H7 (cell line): ENCODE results near the gene SEMG1. TPM values are rescaled to one million over a fixed set of nuclear protein-coding genes. Genes with fewer than 3 reads are reported as not detected.

Source experiments
- DNase-seq: peaks from one replicate; pipeline ENCODE4 v3.0.0; 2012
- H3K27me3 ChIP-seq: 2 replicates; pipeline ENCODE4 v1.6.0; 2011; ENCODE audit warnings: mild to moderate bottlenecking, low read length; ENCODE audit not compliant: control insufficient read depth, insufficient read depth
- H3K36me3 ChIP-seq: replicated peaks from 2 replicates; pipeline ENCODE4 v1.5.1; 2011; ENCODE audit warnings: low read length; ENCODE audit not compliant: control insufficient read depth, insufficient read depth
- H3K4me3 ChIP-seq: 2 replicates; pipeline ENCODE4 v1.5.1; 2011; ENCODE audit warnings: low read depth, mild to moderate bottlenecking, control low read depth, low read length, moderate library complexity; ENCODE audit not compliant: insufficient read depth
- total RNA-seq: library from RNA; depleted of rRNA; stranded (reverse); fragments of >200 nt; shearing (Covaris generic); gene quantifications from 2 replicates; pipeline ENCODE4 v1.2.3, GENCODE V29; 2014

Gene SEMG1
- total RNA-seq, 1 experiment from 2014 or later, result 0.31 TPM

GRCh38 chr20:45193331-45193730 lies 13.5 kb upstream of the SEMG1 start:
- DNase-seq, result no peak
- Histone ChIP-seq H3K4me3 (no peak overlapping the region), H3K27me3 (no peaks in the 10 kb centered on the region; the same call in 1 of the 2 replicates), H3K36me3 (no peaks in the 10 kb centered on the region)

- DNase-seq, result peak; percentile 32
- no peaks in the 10 kb centered on the region for H3K27me3 ChIP-seq
- no peak overlapping the region for H3K4me3 ChIP-seq
- H3K36me3 ChIP-seq, result no peaks in the 10 kb centered on the region
These were observed 3.1 kb downstream of the SEMG1 start for GRCh38 chr20:45209924-45210323.

- Histone ChIP-seq H3K36me3 (no peaks in the 10 kb centered on the region), H3K4me3 (no peak overlapping the region), H3K27me3 (no peaks in the 10 kb centered on the region)
- no peak for DNase-seq
These were observed 5.0 kb downstream of the SEMG1 start for GRCh38 chr20:45211569-45212474.

GRCh38 chr20:45212836-45213235 lies 6.0 kb downstream of the SEMG1 start:
- DNase-seq, result no peak

GRCh38 chr20:45218124-45218523 lies 11.3 kb downstream of the SEMG1 start:
- Histone ChIP-seq H3K36me3 (no peaks in the 10 kb centered on the region), H3K4me3 (no peak overlapping the region), H3K27me3 (no peaks in the 10 kb centered on the region)
- no peak for DNase-seq

More at GRCh38 chr20:45212836-45213235, 6.0 kb downstream of the SEMG1 start:
- Histone ChIP-seq H3K4me3 (no peak overlapping the region), H3K27me3 (no peaks in the 10 kb centered on the region), H3K36me3 (no peaks in the 10 kb centered on the region)

GRCh38 chr20:45218636-45219035 lies 11.8 kb downstream of the SEMG1 start:
- no peak for DNase-seq
- Histone ChIP-seq H3K27me3 (no peaks in the 10 kb centered on the region), H3K4me3 (no peak overlapping the region), H3K36me3 (no peaks in the 10 kb centered on the region)

- DNase-seq, result no peak
- Histone ChIP-seq H3K36me3 (no peaks in the 10 kb centered on the region), H3K27me3 (no peaks in the 10 kb centered on the region), H3K4me3 (no peak within 1 kb of the TSS)
These were observed 14.2 kb downstream of the SEMG1 start, which contains the start of gene SEMG2 for GRCh38 chr20:45221076-45221475. Gene SEMG2, plus strand, starts transcription at chr20:45221373. Its CDS starts 17 bp downstream, at chr20:45221390.

- no peaks in the 10 kb centered on the region for H3K27me3 ChIP-seq
These were observed 16.3 kb downstream of the SEMG1 start for GRCh38 chr20:45223136-45223535.

GRCh38 chr20:45226287-45226686 lies 19.5 kb downstream of the SEMG1 start:
- no peak for DNase-seq
- no peak overlapping the region for H3K4me3 ChIP-seq
- H3K36me3 ChIP-seq, result no peaks in the 10 kb centered on the region
- H3K27me3 ChIP-seq, result no peaks in the 10 kb centered on the region

More at GRCh38 chr20:45223136-45223535, 16.3 kb downstream of the SEMG1 start:
- no peak overlapping the region for H3K4me3 ChIP-seq
- no peak for DNase-seq
- no peaks in the 10 kb centered on the region for H3K36me3 ChIP-seq

- no peaks in the 10 kb centered on the region for H3K36me3 ChIP-seq
- peak; percentile 60 for DNase-seq
- no peaks in the 10 kb centered on the region for H3K27me3 ChIP-seq
- no peak overlapping the region for H3K4me3 ChIP-seq
These were observed 22.6 kb downstream of the SEMG1 start for GRCh38 chr20:45229264-45230056.

GRCh38 chr20:45230631-45231030 lies 23.8 kb downstream of the SEMG1 start:
- Histone ChIP-seq H3K27me3 (no peaks in the 10 kb centered on the region), H3K36me3 (no peaks in the 10 kb centered on the region), H3K4me3 (no peak overlapping the region)
- no peak for DNase-seq

GRCh38 chr20:45235995-45236394 lies 29.2 kb downstream of the SEMG1 start:
- DNase-seq, result peak; percentile 54
- Histone ChIP-seq H3K27me3 (no peaks in the 10 kb centered on the region), H3K36me3 (no peaks in the 10 kb centered on the region), H3K4me3 (no peak overlapping the region)

- no peaks in the 10 kb centered on the region for H3K36me3 ChIP-seq
- no peak overlapping the region for H3K4me3 ChIP-seq
- DNase-seq, result no peak
- H3K27me3 ChIP-seq, result no peaks in the 10 kb centered on the region
These were observed 31.3 kb downstream of the SEMG1 start for GRCh38 chr20:45238139-45238538.

GRCh38 chr20:45246109-45246508 lies 39.3 kb downstream of the SEMG1 start:
- DNase-seq, result no peak
- Histone ChIP-seq H3K4me3 (no peak overlapping the region), H3K27me3 (no peaks in the 10 kb centered on the region; the same call in 1 of the 2 replicates), H3K36me3 (no peaks in the 10 kb centered on the region)

- Histone ChIP-seq H3K27me3 (no peaks in the 10 kb centered on the region; the same call in 1 of the 2 replicates), H3K36me3 (no peaks in the 10 kb centered on the region), H3K4me3 (no peak overlapping the region)
- DNase-seq, result no peak
These were observed 41.0 kb downstream of the SEMG1 start for GRCh38 chr20:45247865-45248264.
